H1 (cell line): ENCODE measurements around the gene TBCB. TPM values are rescaled to one million over a fixed set of nuclear protein-coding genes. Genes with fewer than 3 reads are reported as not detected.

Experiments
- CTCF ChIA-PET: fragments of 300-600 bp; sonication (Branson Sonifier 250); formaldehyde crosslinking; loops from one replicate; lab custom pipeline; 2021; ENCODE audit not compliant: partially characterized antibody; lab: Charles Lee
- POLR2A ChIA-PET: fragments of 300-600 bp; sonication (Branson Sonifier 250); formaldehyde crosslinking; loops from one replicate; lab custom pipeline; 2021; ENCODE audit warnings: inconsistent platforms; ENCODE audit not compliant: partially characterized antibody; lab: Charles Lee
- DNase-seq, 2 experiments: peaks; one replicate each; pipeline versions ENCODE4 v3.0.0 to v3.0.0-alpha.2; 2010 to 2022; ENCODE audit warnings: low spot score in 2 of 2, low read depth in 1 of 2, mixed read lengths in 1 of 2
- FAIRE-seq: peaks from 2 replicates; lab custom pipeline; 2011; peaks lifted over from hg19 to GRCh38; lab: Jason Lieb, UNC
- H2AFZ ChIP-seq: 2 replicates; pipeline ENCODE4 v1.8.1; 2012; ENCODE audit warnings: low read length, inconsistent platforms
- H2AK5ac ChIP-seq: 2 replicates; pipeline ENCODE4 v1.6.1; 2013; ENCODE audit warnings: low read depth, low read length
- H2BK120ac ChIP-seq: replicated peaks from 2 replicates; pipeline ENCODE3; 2013; ENCODE audit warnings: low read depth, low read length, inconsistent platforms
- H2BK12ac ChIP-seq: 2 replicates; pipeline ENCODE4 v1.6.1; 2013; ENCODE audit warnings: low read depth, low read length
- H2BK15ac ChIP-seq: 2 replicates; pipeline ENCODE4 v1.6.1; 2013; ENCODE audit warnings: low read length
- H2BK20ac ChIP-seq: 2 replicates; pipeline ENCODE4 v1.6.1; 2013; ENCODE audit warnings: low read length
- H2BK5ac ChIP-seq: 2 replicates; pipeline ENCODE4 v1.6.1; 2013; ENCODE audit warnings: low read depth, low read length
- H3K14ac ChIP-seq: 2 replicates; pipeline ENCODE4 v1.6.1; 2013; ENCODE audit warnings: inconsistent platforms; ENCODE audit not compliant: insufficient read length
- H3K18ac ChIP-seq: 2 replicates; pipeline ENCODE4 v1.6.1; 2013; ENCODE audit warnings: low read length; ENCODE audit errors: extremely low read depth
- H3K23ac ChIP-seq: 2 replicates; pipeline ENCODE4 v1.6.1; 2013; ENCODE audit warnings: inconsistent platforms; ENCODE audit not compliant: insufficient read length
- H3K23me2 ChIP-seq: 2 replicates; pipeline ENCODE4 v1.6.1; 2013; ENCODE audit warnings: low read depth, low read length
- H3K27ac ChIP-seq: 2 replicates; pipeline ENCODE4 v1.6.1; 2011; ENCODE audit warnings: low read depth, low read length, inconsistent platforms
- H3K27me3 ChIP-seq, 4 experiments: replicated peaks in 1 of 4; 1 replicate in 1 of 4; 2 replicates in 3 of 4; pipeline versions ENCODE4 v1.6.1 to v1.8.1; 2011 to 2013; ENCODE audit warnings: low read length in 3 of 4, mild to moderate bottlenecking in 3 of 4, inconsistent platforms in 2 of 4, mixed read lengths in 2 of 4, moderate library complexity in 1 of 4; ENCODE audit not compliant: control insufficient read depth in 3 of 4, insufficient read depth in 3 of 4; ENCODE audit errors: extremely low read depth in 1 of 4
- H3K36me3 ChIP-seq, 4 experiments: 2 replicates each; pipeline versions ENCODE4 v1.6.1 to v1.8.1; 2011 to 2013; ENCODE audit warnings: mild to moderate bottlenecking in 4 of 4, low read length in 3 of 4, moderate library complexity in 2 of 4, control low read depth in 1 of 4, inconsistent platforms in 1 of 4; ENCODE audit not compliant: insufficient read depth in 4 of 4, control insufficient read depth in 2 of 4
- H3K4ac ChIP-seq: replicated peaks from 2 replicates; pipeline ENCODE3; 2013; ENCODE audit warnings: low read length, low read depth, mixed read lengths, inconsistent platforms; ENCODE audit not compliant: insufficient read length
- H3K4me1 ChIP-seq, 4 experiments: replicated peaks in 1 of 4; 1 replicate in 1 of 4; 2 replicates in 3 of 4; pipeline versions ENCODE4 v1.6.1 to v1.8.1; 2011 to 2013; ENCODE audit warnings: low read length in 3 of 4, inconsistent platforms in 2 of 4, mixed read lengths in 1 of 4; ENCODE audit not compliant: insufficient read depth in 4 of 4, control insufficient read depth in 3 of 4
- H3K4me2 ChIP-seq, 2 experiments: 2 replicates each; pipeline versions ENCODE4 v1.6.1 to v1.8.1; 2011 to 2013; ENCODE audit warnings: low read depth in 2 of 2, low read length in 2 of 2, control low read depth in 1 of 2, inconsistent platforms in 1 of 2, mild to moderate bottlenecking in 1 of 2; ENCODE audit not compliant: insufficient read depth in 1 of 2
- H3K4me3 ChIP-seq, 4 experiments: fragments of 200-600, 300-600 bp in 1 of 4; sonication (generic), shearing (Covaris generic), sonication (Bioruptor Twin) in 1 of 4; 2 replicates each; pipeline versions ENCODE4 v1.5.1 to v1.8.1; 2011 to 2016; ENCODE audit warnings: low read length in 4 of 4, low read depth in 3 of 4, control low read depth in 2 of 4, inconsistent platforms in 2 of 4, mild to moderate bottlenecking in 2 of 4, mixed read lengths in 1 of 4, moderate library complexity in 1 of 4; ENCODE audit not compliant: insufficient read depth in 2 of 4; ENCODE audit errors: extremely low read depth in 1 of 4
- H3K56ac ChIP-seq: replicated peaks from 2 replicates; pipeline ENCODE3; 2013; ENCODE audit warnings: low read depth, mild to moderate bottlenecking, mixed read lengths, low read length, inconsistent platforms; ENCODE audit not compliant: insufficient read length
- H3K79me1 ChIP-seq: 2 replicates; pipeline ENCODE4 v1.6.1; 2013; ENCODE audit warnings: low read depth, low read length, control low read depth
- H3K79me2 ChIP-seq, 2 experiments: 2 replicates each; pipeline versions ENCODE4 v1.6.1 to v1.8.1; 2012 to 2013; ENCODE audit warnings: low read length in 2 of 2, mild to moderate bottlenecking in 2 of 2, inconsistent platforms in 1 of 2; ENCODE audit not compliant: insufficient read depth in 2 of 2, control insufficient read depth in 1 of 2
- H3K9ac ChIP-seq, 4 experiments: replicated peaks in 1 of 4; 1 replicate in 1 of 4; 2 replicates in 3 of 4; pipeline versions ENCODE4 v1.6.1 to v1.8.1; 2011 to 2013; ENCODE audit warnings: low read depth in 3 of 4, low read length in 3 of 4, control low read depth in 2 of 4, mild to moderate bottlenecking in 2 of 4, moderate library complexity in 2 of 4, inconsistent platforms in 1 of 4; ENCODE audit errors: extremely low read depth in 1 of 4
- H3K9me3 ChIP-seq, 2 experiments: 2 replicates each; pipeline versions ENCODE4 v1.6.1 to v1.8.1; 2012 to 2013; ENCODE audit warnings: mild to moderate bottlenecking in 2 of 2, moderate library complexity in 2 of 2, control low read depth in 1 of 2, inconsistent platforms in 1 of 2, low read depth in 1 of 2, low read length in 1 of 2, mixed read lengths in 1 of 2; ENCODE audit not compliant: insufficient read depth in 2 of 2
- H4K20me1 ChIP-seq, 2 experiments: replicated peaks in 1 of 2; 2 replicates each; pipeline versions ENCODE3 to v1.8.1; 2011 to 2013; ENCODE audit warnings: inconsistent platforms in 2 of 2, low read length in 2 of 2, mild to moderate bottlenecking in 1 of 2; ENCODE audit not compliant: insufficient read depth in 2 of 2, control insufficient read depth in 1 of 2
- H4K5ac ChIP-seq: 2 replicates; pipeline ENCODE4 v1.6.1; 2013; ENCODE audit warnings: low read length, low read depth, mixed read lengths, inconsistent platforms; ENCODE audit not compliant: insufficient read length
- H4K8ac ChIP-seq: 2 replicates; pipeline ENCODE4 v1.8.0; 2013; ENCODE audit warnings: mild to moderate bottlenecking, moderate library complexity, low read length, inconsistent platforms; ENCODE audit not compliant: insufficient read depth; ENCODE audit errors: extremely low read depth
- H4K91ac ChIP-seq: replicated peaks from 2 replicates; pipeline ENCODE3; 2013; ENCODE audit warnings: low read length, mixed read lengths, inconsistent platforms; ENCODE audit not compliant: insufficient read length
- POLR2AphosphoS5 ChIP-seq: IDR thresholded peaks from 2 replicates; pipeline ENCODE4 v1.6.1; 2011; ENCODE audit warnings: low read depth, low read length
- RFX5 ChIP-seq: IDR thresholded peaks from 2 replicates; pipeline ENCODE4 v1.6.1; 2011; ENCODE audit warnings: low read depth, low read length, improper control_type of control experiment, borderline replicate concordance
- WGBS, 2 experiments: shearing (Covaris generic) in 1 of 2; methylation state at CpG; one replicate each; pipeline versions ENCODE4 v1.1.6 to v1.1.7; 2013 to 2015; ENCODE audit warnings: low lambda C conversion rate in 2 of 2, mixed read lengths in 2 of 2, inconsistent platforms in 1 of 2, low coverage in 1 of 2, missing lambda C conversion rate in 1 of 2; ENCODE audit not compliant: insufficient replicate concordance in 2 of 2, insufficient coverage in 1 of 2, insufficient read length in 1 of 2; ENCODE audit errors: extremely low coverage in 1 of 2, missing lambda C conversion rate in 1 of 2; 5-methylcytosine and 5-hydroxymethylcytosine counted together
- polyA plus RNA-seq, 7 experiments: library from polyadenylated mRNA; depleted of rRNA in 3 of 7; stranded (reverse) in 5 of 7; unstranded in 2 of 7; fragments of >200 nt in 5 of 7; fragments of 200-250 nt in 2 of 7; gene quantifications; 1 replicate in 5 of 7; 2 replicates in 1 of 7; 4 replicates in 1 of 7; pipeline versions ENCODE4 v1.2.1 to v1.2.3, GENCODE V29; 2011 to 2013; ENCODE audit warnings: missing spikeins in 2 of 7, mixed read lengths in 2 of 7
- total RNA-seq: library from RNA; stranded (reverse); fragmentation: NEBNext Ultra II Directional; extraction: Animal tissue kit (Norgen Biotek cat#: 25700); gene quantifications from 2 replicates; pipeline ENCODE4 v1.2.1, GENCODE V29; 2021

TBCB gene
- total and polyA plus RNA-seq, 2 of the 8 experiments (the other 6 are each of a cell fraction or from before 2014, with no cell fraction given) = 153 to 286 TPM

- Histone ChIP-seq H3K4ac (no peak overlapping the region), H3K56ac (no peak overlapping the region), H4K91ac (no peak overlapping the region), H3K36me3 (peaks cover 7 to 33% (median 15%) of the 10 kb centered on the region in 4 experiments; a peak in 6 of 8 replicates), H2AK5ac (no peak overlapping the region), H2BK15ac (no peak overlapping the region), H3K23me2 (peaks cover 13% of the 10 kb centered on the region; the same call in 1 of the 2 replicates), H4K8ac (no peak overlapping the region), H3K4me2 (peak overlapping the region; percentile 58 to 97), H4K20me1 (peaks cover 0 to 8% of the 10 kb centered on the region in 2 experiments), H2BK12ac (no peak overlapping the region), H3K4me1 (peaks cover 0 to 5% (median 0%) of the 10 kb centered on the region in 4 experiments; a peak in 1 of 7 replicates), H3K18ac (no peak overlapping the region), H3K79me1 (no peaks in the 10 kb centered on the region), H3K14ac (no peak overlapping the region), H4K5ac (no peak overlapping the region), H3K79me2 (no peaks in the 10 kb centered on the region), H2BK5ac (no peak overlapping the region; the same call in 1 of the 2 replicates), H3K4me3 (peak overlapping the region; percentile 17 to 47 (median 38); a peak in 6 of 8 replicates), H3K9ac (no peak overlapping the region), H3K23ac (no peak overlapping the region), H2AFZ (no peak overlapping the region), H2BK20ac (no peak overlapping the region), H3K27ac (no peak overlapping the region), H3K27me3 (no peaks in the 10 kb centered on the region), H3K9me3 (no peaks in the 10 kb centered on the region), H2BK120ac (no peak overlapping the region)
- TF ChIP-seq POLR2AphosphoS5 (peak; percentile 2; the same call in 1 of the 2 replicates), RFX5 (no peak)
- ChIA-PET CTCF (interaction anchor here (0.8 to 2.9 kb wide), 4 partner anchors 15 to 23 kb away, joined by 3 to 17 read pairs (median 4); no protein-coding TSS in a partner anchor), POLR2A (interaction anchor here (0.6 to 4.2 kb wide), 17 partner anchors 8 to 338 kb away, joined by 3 to 29 read pairs (median 4); partner anchors contain the start of genes CAPNS1, POLR2I, TBCB and ZNF566)
- 66% methylated on average over 26 of the region's 47 CpGs; no CpG with 5 or more reads in 1 of the 2 experiments for WGBS, 2 experiments
- DNase-seq = no peak
- no peak for FAIRE-seq
Observed at GRCh38 chr19:36151144-36152018, 36.1 kb downstream of the TBCB start.
